Endothelial cell of umbilical vein (primary cell): Measurements from ENCODE around the gene KLHL13. TPM values are rescaled to one million over a fixed set of nuclear protein-coding genes. Genes with fewer than 3 reads are reported as not detected.

Source experiments
- BruUV-seq: library from RNA; stranded (reverse); fragments of 400-500 nt; replicated peaks from 2 replicates; lab custom pipeline; 2021; lab: Mats Ljungman, UMichigan
- CTCF ChIA-PET: fragments of 300-600, 350-600 bp; sonication (Branson Sonifier 250); formaldehyde crosslinking; loops from one replicate; lab custom pipeline; 2021; ENCODE audit warnings: antibody characterized with exemption, inconsistent platforms; lab: Charles Lee
- POLR2A ChIA-PET: fragments of 300-600, 350-600 bp; sonication (Branson Sonifier 250); formaldehyde crosslinking; loops from one replicate; lab custom pipeline; 2021; ENCODE audit warnings: antibody characterized with exemption, inconsistent platforms; lab: Charles Lee
- DNase-seq: peaks from one replicate; pipeline ENCODE4 v3.0.0-alpha.2; 2011; ENCODE audit warnings: low read depth, low spot score
- FAIRE-seq: peaks from 2 replicates; lab custom pipeline; 2011; peaks lifted over from hg19 to GRCh38; lab: Jason Lieb, UNC
- H2AFZ ChIP-seq: 2 replicates; pipeline ENCODE4 v1.6.0; 2012; ENCODE audit warnings: low read depth, low read length, control low read depth, inconsistent platforms
- H3K27ac ChIP-seq: 2 replicates; pipeline ENCODE4 v1.5.1; 2011; ENCODE audit warnings: low read depth, mild to moderate bottlenecking, control low read depth, low read length, moderate library complexity; ENCODE audit not compliant: insufficient read depth
- H3K27me3 ChIP-seq, 2 experiments: 2 replicates each; pipeline versions ENCODE4 v1.6.0 to v1.6.1; 2011; ENCODE audit warnings: low read length in 2 of 2, mixed read lengths in 1 of 2; ENCODE audit not compliant: control insufficient read depth in 2 of 2, insufficient read depth in 2 of 2
- H3K36me3 ChIP-seq, 2 experiments: 2 replicates in 1 of 2; 3 replicates in 1 of 2; pipeline ENCODE4 v1.5.1; 2011; ENCODE audit warnings: low read length in 2 of 2, mild to moderate bottlenecking in 1 of 2, moderate library complexity in 1 of 2; ENCODE audit not compliant: control insufficient read depth in 2 of 2, insufficient read depth in 2 of 2; ENCODE audit errors: extremely low read depth in 1 of 2
- H3K4me1 ChIP-seq: 3 replicates; pipeline ENCODE4 v1.5.1; 2011; ENCODE audit warnings: mild to moderate bottlenecking, low read length; ENCODE audit not compliant: control insufficient read depth, insufficient read depth; ENCODE audit errors: extremely low read depth
- H3K4me2 ChIP-seq: 2 replicates; pipeline ENCODE4 v1.6.1; 2011; ENCODE audit warnings: low read length, control low read depth, mixed read lengths; ENCODE audit not compliant: insufficient read depth
- H3K4me3 ChIP-seq, 3 experiments: fragments of 200-600 bp in 1 of 3; sonication (generic), shearing (Covaris generic) in 1 of 3; replicated peaks in 1 of 3; 2 replicates each; pipeline ENCODE4 v1.5.1; 2011 to 2016; ENCODE audit warnings: control low read depth in 3 of 3, low read length in 3 of 3, mild to moderate bottlenecking in 2 of 3, inconsistent platforms in 1 of 3, low read depth in 1 of 3, moderate library complexity in 1 of 3; ENCODE audit not compliant: insufficient read depth in 1 of 3
- H3K79me2 ChIP-seq: 2 replicates; pipeline ENCODE4 v1.6.0; 2012; ENCODE audit warnings: low read length, inconsistent platforms; ENCODE audit not compliant: control insufficient read depth, insufficient read depth
- H3K9ac ChIP-seq: replicated peaks from 2 replicates; pipeline ENCODE3; 2011; ENCODE audit warnings: low read length, control low read depth; ENCODE audit not compliant: insufficient read depth; ENCODE audit errors: extremely low read depth
- H3K9me1 ChIP-seq: replicated peaks from 3 replicates; pipeline ENCODE4 v1.6.0; 2011; ENCODE audit warnings: mild to moderate bottlenecking, low read length; ENCODE audit not compliant: control insufficient read depth, insufficient read depth; ENCODE audit errors: extremely low read depth
- H3K9me3 ChIP-seq: replicated peaks from 2 replicates; pipeline ENCODE4 v1.5.1; 2012; ENCODE audit warnings: low read length, inconsistent platforms; ENCODE audit not compliant: control insufficient read depth, insufficient read depth
- H4K20me1 ChIP-seq: replicated peaks from 2 replicates; pipeline ENCODE3; 2011; ENCODE audit warnings: mild to moderate bottlenecking, low read length; ENCODE audit not compliant: control insufficient read depth, insufficient read depth; ENCODE audit errors: extremely low read depth
- EZH2 ChIP-seq: IDR thresholded peaks from 2 replicates; pipeline ENCODE4 v1.6.1; 2012; ENCODE audit warnings: borderline replicate concordance, low read depth, mild to moderate bottlenecking, moderate library complexity, low read length, inconsistent platforms; ENCODE audit not compliant: severe bottlenecking
- FOS ChIP-seq: IDR thresholded peaks from 2 replicates; pipeline ENCODE4 v1.6.1; 2011; ENCODE audit warnings: mild to moderate bottlenecking, low read length, moderate library complexity, borderline replicate concordance; ENCODE audit not compliant: insufficient read depth
- GATA2 ChIP-seq: IDR thresholded peaks from 2 replicates; pipeline ENCODE4 v1.7.0; 2011; ENCODE audit warnings: low read depth, mild to moderate bottlenecking, moderate library complexity, mixed read lengths, low read length; ENCODE audit not compliant: insufficient read length, insufficient read depth
- JUN ChIP-seq: IDR thresholded peaks from 2 replicates; pipeline ENCODE4 v1.6.1; 2011; ENCODE audit warnings: borderline replicate concordance, low read depth; ENCODE audit not compliant: insufficient read length, insufficient read depth
- MYC ChIP-seq: IDR thresholded peaks from one replicate; pipeline ENCODE4 v1.6.1; 2011; ENCODE audit warnings: mild to moderate bottlenecking, low read depth, low read length
- POLR2A ChIP-seq: IDR thresholded peaks from 2 replicates; pipeline ENCODE4 v1.6.1; 2012; ENCODE audit warnings: low read depth, mild to moderate bottlenecking, control low read depth, low read length
- POLR2AphosphoS5 ChIP-seq: IDR thresholded peaks from 2 replicates; pipeline ENCODE4 v1.6.1; 2012; ENCODE audit warnings: low read depth, mild to moderate bottlenecking, control low read depth, low read length, moderate library complexity; ENCODE audit not compliant: insufficient read depth
- dilution Hi-C: fragments of 300-500 bp; cut with MboI; formaldehyde crosslinking; loops from one replicate; pipeline ENCODE4 v1.15.0; 2019; ENCODE audit warnings: low sequenced_read_pairs; ENCODE audit not compliant: extremely low pct_ligation_motif_present
- intact Hi-C: fragments of 100-400 bp; cut with micrococcal nuclease; formaldehyde crosslinking; loops from one replicate; pipeline ENCODE4 v1.10.0; 2022
- polyA plus RNA-seq, 4 experiments: library from polyadenylated mRNA; depleted of rRNA in 3 of 4; stranded (reverse) in 3 of 4; unstranded in 1 of 4; fragments of >200 nt; gene quantifications; 2 replicates each; pipeline versions ENCODE4 v1.2.1 to v1.2.3, GENCODE V29; 2011 to 2012; ENCODE audit warnings: missing spikeins in 1 of 4
- total RNA-seq: library from RNA; stranded (reverse); gene quantifications from 2 replicates; pipeline ENCODE4 v1.2.3, GENCODE V29; 2021
- TF ChIP-seq, protein P1 (sequence below): IDR thresholded peaks from 2 replicates; pipeline ENCODE4 v1.6.1; 2011; ENCODE audit not compliant: insufficient read depth, insufficient read length
- TF ChIP-seq, protein P2 (sequence below), 2 donors: IDR thresholded peaks; 1 replicate in 1 of 2; 2 replicates in 1 of 2; pipeline ENCODE4 v1.5.1; 2011; ENCODE audit warnings: low read length in 2 of 2, mild to moderate bottlenecking in 2 of 2, moderate library complexity in 2 of 2, control low read depth in 1 of 2, inconsistent platforms in 1 of 2, low read depth in 1 of 2; ENCODE audit not compliant: insufficient read depth in 1 of 2; ENCODE audit errors: extremely low read depth in 1 of 2

The KLHL13 gene
- total and polyA plus RNA-seq, 2 donors (not counting 3 experiments of a cell fraction or from before 2014, with no cell fraction given) = 15.3 to 18.2 TPM

DNA sequence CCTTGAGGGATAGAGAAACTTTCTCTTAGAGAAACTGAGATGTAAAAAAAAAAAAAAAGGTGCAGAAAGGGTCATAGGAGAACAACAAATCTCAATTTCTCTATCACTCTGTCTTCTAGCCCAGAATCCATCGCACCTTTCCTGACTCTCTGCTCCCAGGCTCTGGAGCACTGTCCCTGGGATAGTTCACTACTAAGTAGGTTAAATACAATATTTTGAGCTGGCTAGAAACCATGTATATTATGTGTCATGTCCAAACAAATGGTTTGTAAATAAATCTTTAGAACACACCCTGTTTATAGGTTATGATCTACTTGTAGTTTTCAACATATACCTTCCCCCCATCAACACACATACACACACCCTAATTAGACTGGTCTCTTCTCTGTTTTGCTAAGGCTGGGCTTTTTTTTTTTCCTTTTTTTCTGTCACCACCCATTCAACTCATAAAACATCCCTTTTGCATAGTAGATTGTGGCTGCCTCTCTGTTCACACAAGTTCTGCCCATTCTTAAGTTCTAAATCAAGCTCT is 124.4 kb downstream of the KLHL13 start:
- FAIRE-seq (no peak), DNase-seq (no peak)
- no peaks in the 10 kb centered on the region for H3K4me1 ChIP-seq
- ChIA-PET CTCF (interaction anchor here (0.7 kb wide), 1 partner anchor 264 kb away, joined by 3 read pairs; no protein-coding TSS in a partner anchor), POLR2A (no interaction called here)
- no peaks in the 10 kb centered on the region for H3K27me3 ChIP-seq
- TF ChIP-seq POLR2A (no peak), EZH2 (no peak), MYC (no peak), POLR2AphosphoS5 (no peak), FOS (no peak), JUN (no peak), GATA2 (no peak)
- TF ChIP-seq, protein P1, sequence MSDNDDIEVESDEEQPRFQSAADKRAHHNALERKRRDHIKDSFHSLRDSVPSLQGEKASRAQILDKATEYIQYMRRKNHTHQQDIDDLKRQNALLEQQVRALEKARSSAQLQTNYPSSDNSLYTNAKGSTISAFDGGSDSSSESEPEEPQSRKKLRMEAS = no peak
- TF ChIP-seq, protein P2, sequence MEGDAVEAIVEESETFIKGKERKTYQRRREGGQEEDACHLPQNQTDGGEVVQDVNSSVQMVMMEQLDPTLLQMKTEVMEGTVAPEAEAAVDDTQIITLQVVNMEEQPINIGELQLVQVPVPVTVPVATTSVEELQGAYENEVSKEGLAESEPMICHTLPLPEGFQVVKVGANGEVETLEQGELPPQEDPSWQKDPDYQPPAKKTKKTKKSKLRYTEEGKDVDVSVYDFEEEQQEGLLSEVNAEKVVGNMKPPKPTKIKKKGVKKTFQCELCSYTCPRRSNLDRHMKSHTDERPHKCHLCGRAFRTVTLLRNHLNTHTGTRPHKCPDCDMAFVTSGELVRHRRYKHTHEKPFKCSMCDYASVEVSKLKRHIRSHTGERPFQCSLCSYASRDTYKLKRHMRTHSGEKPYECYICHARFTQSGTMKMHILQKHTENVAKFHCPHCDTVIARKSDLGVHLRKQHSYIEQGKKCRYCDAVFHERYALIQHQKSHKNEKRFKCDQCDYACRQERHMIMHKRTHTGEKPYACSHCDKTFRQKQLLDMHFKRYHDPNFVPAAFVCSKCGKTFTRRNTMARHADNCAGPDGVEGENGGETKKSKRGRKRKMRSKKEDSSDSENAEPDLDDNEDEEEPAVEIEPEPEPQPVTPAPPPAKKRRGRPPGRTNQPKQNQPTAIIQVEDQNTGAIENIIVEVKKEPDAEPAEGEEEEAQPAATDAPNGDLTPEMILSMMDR (IDR thresholded peaks at IDR 0.05; ENCODE audit: extremely low read depth in 1 of 2, insufficient read depth in 1 of 2, low read depth in 1 of 2, low read length in 2 of 2) = no peak
- no peaks in the 10 kb centered on the region for H3K9me3 ChIP-seq
- H3K9me1 ChIP-seq = no peaks in the 10 kb centered on the region
- no peak overlapping the region for H3K4me3 ChIP-seq
- no peaks in the 10 kb centered on the region for H4K20me1 ChIP-seq
- H3K36me3 ChIP-seq = no peaks in the 10 kb centered on the region
- no peak overlapping the region for H2AFZ ChIP-seq
- dilution Hi-C loops = no loop called here
- no peaks in the 10 kb centered on the region for H3K79me2 ChIP-seq
- no TSS peak for BruUV-seq
- no peak overlapping the region for H3K4me2 ChIP-seq
- no peak overlapping the region for H3K9ac ChIP-seq
- intact Hi-C loops = loop anchor here (5.0 kb wide), 1 partner anchor 125 kb away; the partner anchor contains the start of gene KLHL13
- H3K27ac ChIP-seq = no peak overlapping the region
